ENCODE data around the gene SEL1L. TPM values are rescaled to one million over a fixed set of nuclear protein-coding genes. Genes with fewer than 3 reads are reported as not detected.

SEL1L gene
- polyA plus RNA-seq, 2 of the 4 experiments (the other 2 are of a cell fraction) = 25.9 to 43.2 TPM

- ChIA-PET POLR2A (no interaction called here), CTCF (interaction anchor here (1.0 to 1.2 kb wide), 2 partner anchors 20 to 43 kb away, joined by 3 read pairs; no protein-coding TSS in a partner anchor)
- FAIRE-seq (no peak), ATAC-seq (no peak), DNase-seq (ENCODE audit: low read depth in 1 of 2, low spot score in 1 of 2) (no peak)
- Histone ChIP-seq H3K4me1 (peaks cover 11% of the 10 kb centered on the region), H3K27ac (no peak overlapping the region), H3K4me3 (no peak overlapping the region), H3K9me3 (no peaks in the 10 kb centered on the region; the same call in 2 of the 3 replicates), H3K4me2 (no peak overlapping the region)
- no peak for TF ChIP-seq NPAS2 (CRISPR knock-in tag; IDR thresholded peaks at IDR 0.05; ENCODE audit: borderline replicate concordance)
- TF ChIP-seq PBX3 (IDR thresholded peaks at IDR 0.05) = no peak
- TF ChIP-seq MAX (IDR thresholded peaks at IDR 0.05) = no peak
- no peak for TF ChIP-seq RAD21 (conservative IDR thresholded peaks at IDR 0.05 in 1 of 2, IDR thresholded peaks at IDR 0.05 in 1 of 2)
- TF ChIP-seq REST (IDR thresholded peaks at IDR 0.05) = no peak
- TF ChIP-seq POLR2A (IDR thresholded peaks at IDR 0.05; ENCODE audit: low read length) = no peak
- TF ChIP-seq EP300 (IDR thresholded peaks at IDR 0.05) = no peak
- TF ChIP-seq HES2 (IDR thresholded peaks at IDR 0.05) = no peak
- TF ChIP-seq FOSB (CRISPR knock-in tag; IDR thresholded peaks at IDR 0.05) = no peak
- WGBS (ENCODE audit: missing lambda C conversion rate) = 53% methylated on average over 4 of the region's 4 CpGs
Measured at GRCh38 chr14:81434230-81434629, 99.4 kb downstream of the SEL1L start.

GRCh38 chr14:81433378-81433777 lies 100.3 kb downstream of the SEL1L start:
- no peak for FAIRE-seq
- Histone ChIP-seq H3K9me3 (no peaks in the 10 kb centered on the region), H3K27ac (no peak overlapping the region), H3K4me1 (peaks cover 11% of the 10 kb centered on the region), H3K4me3 (no peak overlapping the region), H3K4me2 (no peak overlapping the region)
- TF ChIP-seq REST (IDR thresholded peaks at IDR 0.05) (peak; percentile 59), RCOR1 (IDR thresholded peaks at IDR 0.05; ENCODE audit: low read depth, low read length) (no peak)
- POLR2A ChIA-PET = no interaction called here
- CTCF ChIA-PET = interaction anchor here (0.6 to 1.4 kb wide), 4 partner anchors 21 to 164 kb away, joined by 3 read pairs; no protein-coding TSS in a partner anchor
- 32% methylated on average over 2 of the region's 2 CpGs for WGBS (ENCODE audit: missing lambda C conversion rate)
- ATAC-seq = no peak
- no peak for DNase-seq (ENCODE audit: low read depth in 1 of 2, low spot score in 1 of 2)

GRCh38 chr14:81432219-81432661 lies 101.4 kb downstream of the SEL1L start:
- no peak overlapping the region for H3K27ac ChIP-seq
- no peak overlapping the region for H3K4me2 ChIP-seq
- peaks cover 11% of the 10 kb centered on the region for H3K4me1 ChIP-seq
- no peak overlapping the region for H3K4me3 ChIP-seq
- ATAC-seq = no peak
- TF ChIP-seq RFX5 (IDR thresholded peaks at IDR 0.05) (no peak), HES2 (IDR thresholded peaks at IDR 0.05) (no peak), CHD4 (IDR thresholded peaks at IDR 0.05; ENCODE audit: borderline replicate concordance) (no peak), HOXA7 (CRISPR knock-in tag; IDR thresholded peaks at IDR 0.05) (no peak), CHD2 (IDR thresholded peaks at IDR 0.05; ENCODE audit: low read length, partially characterized antibody) (no peak), CBX2 (IDR thresholded peaks at IDR 0.05; ENCODE audit: borderline replicate concordance, low read depth) (no peak), RARB (CRISPR knock-in tag; IDR thresholded peaks at IDR 0.05) (no peak), HOXB13 (CRISPR knock-in tag; IDR thresholded peaks at IDR 0.05; ENCODE audit: low read depth) (no peak), KDM1A (IDR thresholded peaks at IDR 0.05; ENCODE audit: low read depth) (no peak), FOXS1 (CRISPR knock-in tag; IDR thresholded peaks at IDR 0.05) (no peak), MAZ (IDR thresholded peaks at IDR 0.05; ENCODE audit: borderline replicate concordance, low read depth, low read length) (no peak)
- FAIRE-seq = no peak
- CTCF ChIA-PET = interaction anchor here (1.4 to 2.2 kb wide), 2 partner anchors 21 to 163 kb away, joined by 3 to 7 read pairs; no protein-coding TSS in a partner anchor
- WGBS (ENCODE audit: missing lambda C conversion rate) = 41% methylated on average over 3 of the region's 3 CpGs
- POLR2A ChIA-PET = no interaction called here
- no peaks in the 10 kb centered on the region for H3K9me3 ChIP-seq
- no peak for DNase-seq (ENCODE audit: low read depth in 1 of 2, low spot score in 1 of 2)
